IPS-18a (cell line): Measurements from ENCODE around the gene PIGC.

Source experiments
- H3K27ac ChIP-seq: one replicate; pipeline ENCODE4 v1.5.1; 2013; ENCODE audit warnings: low read length
- H3K27me3 ChIP-seq: one replicate; pipeline ENCODE4 v1.6.1; 2013; ENCODE audit warnings: mild to moderate bottlenecking, low read length; ENCODE audit not compliant: control insufficient read depth, insufficient read depth
- H3K36me3 ChIP-seq: one replicate; pipeline ENCODE4 v1.6.1; 2013; ENCODE audit warnings: low read depth, low read length; ENCODE audit not compliant: control insufficient read depth
- H3K4me1 ChIP-seq: one replicate; pipeline ENCODE4 v1.6.1; 2013; ENCODE audit warnings: low read depth, low read length; ENCODE audit not compliant: control insufficient read depth
- H3K4me3 ChIP-seq: one replicate; pipeline ENCODE4 v1.5.1; 2013; ENCODE audit warnings: low read length
- H3K9ac ChIP-seq: one replicate; pipeline ENCODE4 v1.6.1; 2013; ENCODE audit warnings: mild to moderate bottlenecking, low read length, moderate library complexity
- H3K9me3 ChIP-seq: one replicate; pipeline ENCODE4 v1.6.1; 2013; ENCODE audit warnings: low read depth, low read length; ENCODE audit not compliant: control insufficient read depth

PIGC gene

GRCh38 chr1:172405912-172406311 is 38.0 kb downstream of the PIGC start:
- Histone ChIP-seq H3K4me3 (no peak overlapping the region), H3K36me3 (no peaks in the 10 kb centered on the region), H3K27me3 (no peaks in the 10 kb centered on the region), H3K9ac (no peak overlapping the region), H3K27ac (no peak overlapping the region), H3K4me1 (no peaks in the 10 kb centered on the region), H3K9me3 (no peaks in the 10 kb centered on the region)

- Histone ChIP-seq H3K4me3 (no peak overlapping the region), H3K9ac (no peak overlapping the region), H3K9me3 (no peaks in the 10 kb centered on the region), H3K27me3 (no peaks in the 10 kb centered on the region), H3K27ac (no peak overlapping the region), H3K4me1 (peaks cover 3% of the 10 kb centered on the region), H3K36me3 (no peaks in the 10 kb centered on the region)
These were observed 39.7 kb downstream of the PIGC start for GRCh38 chr1:172404121-172404520.

GRCh38 chr1:172402878-172403569 is 40.8 kb downstream of the PIGC start:
- H3K9ac ChIP-seq, result no peak overlapping the region
- no peak overlapping the region for H3K4me3 ChIP-seq
- no peaks in the 10 kb centered on the region for H3K36me3 ChIP-seq
- H3K9me3 ChIP-seq, result no peaks in the 10 kb centered on the region
- no peak overlapping the region for H3K27ac ChIP-seq
- peaks cover 5% of the 10 kb centered on the region for H3K4me1 ChIP-seq
- H3K27me3 ChIP-seq, result no peaks in the 10 kb centered on the region

GRCh38 chr1:172401892-172402291 is 42.0 kb downstream of the PIGC start:
- no peak overlapping the region for H3K9ac ChIP-seq
- H3K27me3 ChIP-seq, result no peaks in the 10 kb centered on the region
- no peaks in the 10 kb centered on the region for H3K9me3 ChIP-seq
- H3K4me3 ChIP-seq, result no peak overlapping the region
- H3K36me3 ChIP-seq, result no peaks in the 10 kb centered on the region
- H3K27ac ChIP-seq, result no peak overlapping the region
- peaks cover 5% of the 10 kb centered on the region for H3K4me1 ChIP-seq

GRCh38 chr1:172401477-172401876 is 42.4 kb downstream of the PIGC start:
- Histone ChIP-seq H3K9ac (no peak overlapping the region), H3K9me3 (no peaks in the 10 kb centered on the region), H3K4me1 (peaks cover 5% of the 10 kb centered on the region), H3K4me3 (no peak overlapping the region), H3K36me3 (no peaks in the 10 kb centered on the region), H3K27ac (no peak overlapping the region), H3K27me3 (no peaks in the 10 kb centered on the region)

GRCh38 chr1:172400722-172401105 is 43.2 kb downstream of the PIGC start:
- H3K27me3 ChIP-seq, result no peaks in the 10 kb centered on the region
- H3K36me3 ChIP-seq, result no peaks in the 10 kb centered on the region
- H3K9me3 ChIP-seq, result no peaks in the 10 kb centered on the region
- no peak overlapping the region for H3K27ac ChIP-seq
- H3K4me3 ChIP-seq, result no peak overlapping the region
- H3K9ac ChIP-seq, result no peak overlapping the region
- peaks cover 8% of the 10 kb centered on the region for H3K4me1 ChIP-seq

- Histone ChIP-seq H3K4me1 (peaks cover 13% of the 10 kb centered on the region), H3K9me3 (no peaks in the 10 kb centered on the region), H3K9ac (no peak overlapping the region), H3K27me3 (no peaks in the 10 kb centered on the region), H3K36me3 (no peaks in the 10 kb centered on the region), H3K4me3 (no peak overlapping the region), H3K27ac (no peak overlapping the region)
These were observed 43.8 kb downstream of the PIGC start for GRCh38 chr1:172399756-172400721.

GRCh38 chr1:172398970-172399755 is 44.7 kb downstream of the PIGC start:
- Histone ChIP-seq H3K4me1 (peaks cover 21% of the 10 kb centered on the region), H3K9me3 (no peaks in the 10 kb centered on the region), H3K27ac (peak overlapping the region; percentile 5), H3K4me3 (no peak overlapping the region), H3K9ac (no peak overlapping the region), H3K36me3 (no peaks in the 10 kb centered on the region), H3K27me3 (no peaks in the 10 kb centered on the region)

GRCh38 chr1:172398193-172398592 is 45.7 kb downstream of the PIGC start:
- Histone ChIP-seq H3K27me3 (no peaks in the 10 kb centered on the region), H3K27ac (no peak overlapping the region), H3K4me1 (peaks cover 24% of the 10 kb centered on the region), H3K9ac (no peak overlapping the region), H3K4me3 (no peak overlapping the region), H3K36me3 (no peaks in the 10 kb centered on the region), H3K9me3 (no peaks in the 10 kb centered on the region)

GRCh38 chr1:172397633-172398032 is 46.2 kb downstream of the PIGC start:
- no peaks in the 10 kb centered on the region for H3K27me3 ChIP-seq
- peaks cover 24% of the 10 kb centered on the region for H3K4me1 ChIP-seq
- no peaks in the 10 kb centered on the region for H3K36me3 ChIP-seq
- H3K27ac ChIP-seq, result no peak overlapping the region
- no peaks in the 10 kb centered on the region for H3K9me3 ChIP-seq
- H3K4me3 ChIP-seq, result no peak overlapping the region
- no peak overlapping the region for H3K9ac ChIP-seq

- H3K4me1 ChIP-seq, result peaks cover 24% of the 10 kb centered on the region
- no peak overlapping the region for H3K9ac ChIP-seq
- no peaks in the 10 kb centered on the region for H3K27me3 ChIP-seq
- no peaks in the 10 kb centered on the region for H3K9me3 ChIP-seq
- no peak overlapping the region for H3K27ac ChIP-seq
- no peak overlapping the region for H3K4me3 ChIP-seq
- H3K36me3 ChIP-seq, result no peaks in the 10 kb centered on the region
These were observed 46.6 kb downstream of the PIGC start for GRCh38 chr1:172397221-172397620.
